HepG2 (cell line): ENCODE measurements around the gene SHLD1. TPM values are rescaled to one million over a fixed set of nuclear protein-coding genes. Genes with fewer than 3 reads are reported as not detected.
A peak's percentile ranks its signal among the peaks of the same experiment; 100 is the strongest.

Experiments used
- AHR ChIP-seq: IDR thresholded peaks from 2 replicates; pipeline ENCODE4 v1.6.1; 2018; ENCODE audit warnings: missing genetic modification reagents, missing compliant biosample characterization
- EP300 ChIP-seq, 3 experiments: sonication (generic) in 1 of 3; formaldehyde crosslinking in 1 of 3; IDR thresholded peaks; 2 replicates each; pipeline versions ENCODE4 v1.5.1 to v1.6.1; 2011 to 2020; ENCODE audit warnings: low read depth in 2 of 3, low read length in 2 of 3, borderline replicate concordance in 1 of 3, improper control_type of control experiment in 1 of 3, mild to moderate bottlenecking in 1 of 3, missing genetic modification reagents in 1 of 3, moderate library complexity in 1 of 3
- KDM1A ChIP-seq: IDR thresholded peaks from 2 replicates; pipeline ENCODE4 v1.6.1; 2016; ENCODE audit warnings: missing compliant biosample characterization
- NKX3-1 ChIP-seq: sonication (generic); formaldehyde crosslinking; IDR thresholded peaks from 2 replicates; pipeline ENCODE4 v1.5.0; 2020; ENCODE audit warnings: missing genetic modification reagents
- POGZ ChIP-seq: sonication (generic); formaldehyde crosslinking; IDR thresholded peaks from 2 replicates; pipeline ENCODE4 v1.4.0; 2020; ENCODE audit warnings: mild to moderate bottlenecking, missing genetic modification reagents
- SALL1 ChIP-seq: sonication (generic); formaldehyde crosslinking; IDR thresholded peaks from 2 replicates; pipeline ENCODE4 v1.8.0; 2022; ENCODE audit warnings: mild to moderate bottlenecking, missing genetic modification reagents
- SOX13 ChIP-seq, 3 experiments: fragments of 450-650 bp in 1 of 3; sonication (generic) in 1 of 3; formaldehyde crosslinking in 1 of 3; IDR thresholded peaks in 2 of 3; conservative IDR thresholded peaks in 1 of 3; 2 replicates each; pipeline versions ENCODE4 v1.5.0 to v1.6.1; 2016 to 2020; ENCODE audit warnings: antibody characterized with exemption in 1 of 3, mild to moderate bottlenecking in 1 of 3, missing compliant biosample characterization in 1 of 3, missing genetic modification reagents in 1 of 3, moderate library complexity in 1 of 3
- SP1 ChIP-seq, 2 experiments: fragments of 450-650 bp in 1 of 2; sonication (generic) in 1 of 2; formaldehyde crosslinking in 1 of 2; IDR thresholded peaks; 2 replicates each; pipeline versions ENCODE4 v1.4.0 to v1.6.1; 2016 to 2020; ENCODE audit warnings: missing genetic modification reagents in 1 of 2
- ZNF263 ChIP-seq: sonication (generic); formaldehyde crosslinking; IDR thresholded peaks from 2 replicates; pipeline ENCODE4 v1.4.0; 2020; ENCODE audit warnings: missing genetic modification reagents
- ZNF30 ChIP-seq: sonication (generic); formaldehyde crosslinking; IDR thresholded peaks from 2 replicates; pipeline ENCODE4 v1.5.0; 2020; ENCODE audit warnings: mild to moderate bottlenecking, missing genetic modification reagents
- ZNF335 ChIP-seq: sonication (generic); formaldehyde crosslinking; IDR thresholded peaks from 2 replicates; pipeline ENCODE4 v1.4.0; 2020; ENCODE audit warnings: missing genetic modification reagents
- ZNF468 ChIP-seq: sonication (generic); formaldehyde crosslinking; IDR thresholded peaks from 2 replicates; pipeline ENCODE4 v1.8.0; 2022; ENCODE audit warnings: mild to moderate bottlenecking, moderate library complexity, missing genetic modification reagents
- ZNF557 ChIP-seq: sonication (generic); formaldehyde crosslinking; IDR thresholded peaks from 2 replicates; pipeline ENCODE4 v1.4.0; 2020; ENCODE audit warnings: missing genetic modification reagents
- ZNF558 ChIP-seq: sonication (generic); formaldehyde crosslinking; IDR thresholded peaks from 2 replicates; pipeline ENCODE4 v1.9.0; 2022; ENCODE audit warnings: mild to moderate bottlenecking, missing genetic modification reagents, borderline replicate concordance
- ZNF574 ChIP-seq: sonication (generic); formaldehyde crosslinking; IDR thresholded peaks from 2 replicates; pipeline ENCODE4 v1.4.0; 2020; ENCODE audit warnings: missing genetic modification reagents
- ZNF605 ChIP-seq: sonication (generic); formaldehyde crosslinking; IDR thresholded peaks from 2 replicates; pipeline ENCODE4 v1.8.0; 2022; ENCODE audit warnings: mild to moderate bottlenecking, missing genetic modification reagents
- ZNF616 ChIP-seq: sonication (generic); formaldehyde crosslinking; IDR thresholded peaks from 2 replicates; pipeline ENCODE4 v1.5.0; 2020; ENCODE audit warnings: low read depth, mild to moderate bottlenecking, missing genetic modification reagents
- ZNF766 ChIP-seq: sonication (generic); formaldehyde crosslinking; IDR thresholded peaks from 2 replicates; pipeline ENCODE4 v1.5.0; 2020; ENCODE audit warnings: missing genetic modification reagents, borderline replicate concordance
- ZNF780A ChIP-seq: sonication (generic); formaldehyde crosslinking; IDR thresholded peaks from 2 replicates; pipeline ENCODE4 v1.8.0; 2022; ENCODE audit warnings: mild to moderate bottlenecking, missing genetic modification reagents, moderate library complexity
- polyA plus RNA-seq, 8 experiments: library from polyadenylated mRNA; depleted of rRNA in 3 of 8; stranded (reverse) in 7 of 8; unstranded in 1 of 8; fragments of >200 nt; fragmentation: Illumina TruSeq in 4 of 8; extraction: Trizol in 4 of 8; gene quantifications; 2 replicates each; pipeline versions ENCODE4 v1.2.1 to v1.2.3, GENCODE V29; 2011 to 2016; ENCODE audit warnings: low read depth in 4 of 8, missing spikeins in 1 of 8, mixed read lengths in 1 of 8; ENCODE audit not compliant: insufficient read depth in 1 of 8
- total RNA-seq, 5 experiments: library from RNA; depleted of rRNA; stranded (reverse); fragments of >200 nt; fragmentation: Illumina TruSeq; extraction: Trizol; gene quantifications; 2 replicates each; pipeline ENCODE4 v1.2.3, GENCODE V29; 2016; ENCODE audit warnings: low read depth in 1 of 5
- TF ChIP-seq, protein P1 (sequence below): sonication (generic); formaldehyde crosslinking; IDR thresholded peaks from 2 replicates; pipeline ENCODE4 v1.4.0; 2020; ENCODE audit warnings: missing genetic modification reagents
- TF ChIP-seq, protein P2 (sequence below), 2 experiments: sonication (generic) in 1 of 2; formaldehyde crosslinking in 1 of 2; IDR thresholded peaks; 2 replicates each; pipeline versions ENCODE4 v1.4.0 to v1.6.1; 2018 to 2020; ENCODE audit warnings: missing genetic modification reagents in 2 of 2, borderline replicate concordance in 1 of 2, low read depth in 1 of 2, mild to moderate bottlenecking in 1 of 2, missing biosample characterization in 1 of 2
- TF ChIP-seq, protein P3 (sequence below): sonication (generic); formaldehyde crosslinking; IDR thresholded peaks from 2 replicates; pipeline ENCODE4 v1.5.0; 2020; ENCODE audit warnings: missing genetic modification reagents

The SHLD1 gene
- total and polyA plus RNA-seq, 2 of the 13 experiments (the other 11 are each of a cell fraction or from before 2014, with no cell fraction given), result 8.9 to 10.0 TPM

GRCh38 chr20:5831539-5832237 lies 81.5 kb downstream of the SHLD1 start (continued):
- TF ChIP-seq ZNF30, result no peak
- no peak for TF ChIP-seq ZNF468 (CRISPR knock-in tag)
- TF ChIP-seq, protein P1, sequence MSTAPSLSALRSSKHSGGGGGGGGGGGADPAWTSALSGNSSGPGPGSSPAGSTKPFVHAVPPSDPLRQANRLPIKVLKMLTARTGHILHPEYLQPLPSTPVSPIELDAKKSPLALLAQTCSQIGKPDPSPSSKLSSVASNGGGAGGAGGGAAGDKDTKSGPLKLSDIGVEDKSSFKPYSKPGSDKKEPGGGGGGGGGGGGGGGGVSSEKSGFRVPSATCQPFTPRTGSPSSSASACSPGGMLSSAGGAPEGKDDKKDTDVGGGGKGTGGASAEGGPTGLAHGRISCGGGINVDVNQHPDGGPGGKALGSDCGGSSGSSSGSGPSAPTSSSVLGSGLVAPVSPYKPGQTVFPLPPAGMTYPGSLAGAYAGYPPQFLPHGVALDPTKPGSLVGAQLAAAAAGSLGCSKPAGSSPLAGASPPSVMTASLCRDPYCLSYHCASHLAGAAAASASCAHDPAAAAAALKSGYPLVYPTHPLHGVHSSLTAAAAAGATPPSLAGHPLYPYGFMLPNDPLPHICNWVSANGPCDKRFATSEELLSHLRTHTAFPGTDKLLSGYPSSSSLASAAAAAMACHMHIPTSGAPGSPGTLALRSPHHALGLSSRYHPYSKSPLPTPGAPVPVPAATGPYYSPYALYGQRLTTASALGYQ (CRISPR knock-in tag), result no peak
- TF ChIP-seq ZNF616, result no peak
- no peak for TF ChIP-seq ZNF558
- no peak for TF ChIP-seq AHR
- no peak for TF ChIP-seq KDM1A (CRISPR knock-in tag)
- TF ChIP-seq ZNF335 (CRISPR knock-in tag), result no peak
- peak in 1 of 2 experiments; percentile 76; a peak in 2 of 4 replicates for TF ChIP-seq EP300 (IDR thresholded peaks at IDR 0.05; ENCODE audit: low read depth in 2 of 2, low read length in 2 of 2)
- TF ChIP-seq EP300 (CRISPR knock-in tag; IDR thresholded peaks at IDR 0.05; ENCODE audit: borderline replicate concordance), result no peak; the same call in 1 of the 2 replicates
- TF ChIP-seq, protein P2, sequence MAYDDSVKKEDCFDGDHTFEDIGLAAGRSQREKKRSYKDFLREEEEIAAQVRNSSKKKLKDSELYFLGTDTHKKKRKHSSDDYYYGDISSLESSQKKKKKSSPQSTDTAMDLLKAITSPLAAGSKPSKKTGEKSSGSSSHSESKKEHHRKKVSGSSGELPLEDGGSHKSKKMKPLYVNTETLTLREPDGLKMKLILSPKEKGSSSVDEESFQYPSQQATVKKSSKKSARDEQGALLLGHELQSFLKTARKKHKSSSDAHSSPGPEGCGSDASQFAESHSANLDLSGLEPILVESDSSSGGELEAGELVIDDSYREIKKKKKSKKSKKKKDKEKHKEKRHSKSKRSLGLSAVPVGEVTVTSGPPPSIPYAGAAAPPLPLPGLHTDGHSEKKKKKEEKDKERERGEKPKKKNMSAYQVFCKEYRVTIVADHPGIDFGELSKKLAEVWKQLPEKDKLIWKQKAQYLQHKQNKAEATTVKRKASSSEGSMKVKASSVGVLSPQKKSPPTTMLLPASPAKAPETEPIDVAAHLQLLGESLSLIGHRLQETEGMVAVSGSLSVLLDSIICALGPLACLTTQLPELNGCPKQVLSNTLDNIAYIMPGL (CRISPR knock-in tag; IDR thresholded peaks at IDR 0.05; ENCODE audit: borderline replicate concordance in 1 of 2, low read depth in 1 of 2), result no peak
- no peak for TF ChIP-seq ZNF557 (CRISPR knock-in tag)
- no peak for TF ChIP-seq NKX3-1 (CRISPR knock-in tag)
- TF ChIP-seq ZNF263 (CRISPR knock-in tag), result no peak
- no peak for TF ChIP-seq SOX13 (IDR thresholded peaks at IDR 0.05)
- peak in 1 of 2 experiments; percentile 87; a peak in 2 of 4 replicates for TF ChIP-seq SOX13 (CRISPR knock-in tag; conservative IDR thresholded peaks at IDR 0.05 in 1 of 2, IDR thresholded peaks at IDR 0.05 in 1 of 2)
- TF ChIP-seq SP1 (IDR thresholded peaks at IDR 0.05), result no peak
- TF ChIP-seq SP1 (CRISPR knock-in tag; IDR thresholded peaks at IDR 0.05), result no peak
- no peak for TF ChIP-seq ZNF574
- no peak for TF ChIP-seq ZNF780A (CRISPR knock-in tag)
- no peak for TF ChIP-seq POGZ (CRISPR knock-in tag)
- no peak for TF ChIP-seq ZNF605
- TF ChIP-seq, protein P3, sequence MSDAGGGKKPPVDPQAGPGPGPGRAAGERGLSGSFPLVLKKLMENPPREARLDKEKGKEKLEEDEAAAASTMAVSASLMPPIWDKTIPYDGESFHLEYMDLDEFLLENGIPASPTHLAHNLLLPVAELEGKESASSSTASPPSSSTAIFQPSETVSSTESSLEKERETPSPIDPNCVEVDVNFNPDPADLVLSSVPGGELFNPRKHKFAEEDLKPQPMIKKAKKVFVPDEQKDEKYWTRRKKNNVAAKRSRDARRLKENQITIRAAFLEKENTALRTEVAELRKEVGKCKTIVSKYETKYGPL, result no peak
- TF ChIP-seq SALL1, result no peak; the same call in 1 of the 2 replicates
- TF ChIP-seq ZNF766, result no peak
